D721Med (cell line): ENCODE results near the gene BCL2L11.

Experiments used
- DNase-seq: peaks from one replicate; pipeline ENCODE4 v3.0.0; 2011; ENCODE audit warnings: low spot score; ENCODE audit not compliant: insufficient read length
- FAIRE-seq: peaks from 2 replicates; lab custom pipeline; 2011; peaks lifted over from hg19 to GRCh38; lab: Jason Lieb, UNC
- TF ChIP-seq, protein P1 (sequence below): IDR thresholded peaks from 2 replicates; pipeline ENCODE4 v1.5.1; 2012; ENCODE audit warnings: mild to moderate bottlenecking, control low read depth; ENCODE audit not compliant: insufficient read depth; ENCODE audit errors: missing control alignments

BCL2L11 gene

DNA sequence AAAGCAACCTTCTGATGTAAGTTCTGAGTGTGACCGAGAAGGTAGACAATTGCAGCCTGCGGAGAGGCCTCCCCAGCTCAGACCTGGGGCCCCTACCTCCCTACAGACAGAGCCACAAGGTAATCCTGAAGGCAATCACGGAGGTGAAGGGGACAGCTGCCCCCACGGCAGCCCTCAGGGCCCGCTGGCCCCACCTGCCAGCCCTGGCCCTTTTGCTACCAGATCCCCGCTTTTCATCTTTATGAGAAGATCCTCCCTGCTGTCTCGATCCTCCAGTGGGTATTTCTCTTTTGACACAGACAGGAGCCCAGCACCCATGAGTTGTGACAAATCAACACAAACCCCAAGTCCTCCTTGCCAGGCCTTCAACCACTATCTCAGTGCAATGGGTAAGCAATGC is 3.0 kb downstream of the BCL2L11 start:
- FAIRE-seq (no peak), DNase-seq (no peak)
- TF ChIP-seq, protein P1, sequence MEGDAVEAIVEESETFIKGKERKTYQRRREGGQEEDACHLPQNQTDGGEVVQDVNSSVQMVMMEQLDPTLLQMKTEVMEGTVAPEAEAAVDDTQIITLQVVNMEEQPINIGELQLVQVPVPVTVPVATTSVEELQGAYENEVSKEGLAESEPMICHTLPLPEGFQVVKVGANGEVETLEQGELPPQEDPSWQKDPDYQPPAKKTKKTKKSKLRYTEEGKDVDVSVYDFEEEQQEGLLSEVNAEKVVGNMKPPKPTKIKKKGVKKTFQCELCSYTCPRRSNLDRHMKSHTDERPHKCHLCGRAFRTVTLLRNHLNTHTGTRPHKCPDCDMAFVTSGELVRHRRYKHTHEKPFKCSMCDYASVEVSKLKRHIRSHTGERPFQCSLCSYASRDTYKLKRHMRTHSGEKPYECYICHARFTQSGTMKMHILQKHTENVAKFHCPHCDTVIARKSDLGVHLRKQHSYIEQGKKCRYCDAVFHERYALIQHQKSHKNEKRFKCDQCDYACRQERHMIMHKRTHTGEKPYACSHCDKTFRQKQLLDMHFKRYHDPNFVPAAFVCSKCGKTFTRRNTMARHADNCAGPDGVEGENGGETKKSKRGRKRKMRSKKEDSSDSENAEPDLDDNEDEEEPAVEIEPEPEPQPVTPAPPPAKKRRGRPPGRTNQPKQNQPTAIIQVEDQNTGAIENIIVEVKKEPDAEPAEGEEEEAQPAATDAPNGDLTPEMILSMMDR = no peak

DNA sequence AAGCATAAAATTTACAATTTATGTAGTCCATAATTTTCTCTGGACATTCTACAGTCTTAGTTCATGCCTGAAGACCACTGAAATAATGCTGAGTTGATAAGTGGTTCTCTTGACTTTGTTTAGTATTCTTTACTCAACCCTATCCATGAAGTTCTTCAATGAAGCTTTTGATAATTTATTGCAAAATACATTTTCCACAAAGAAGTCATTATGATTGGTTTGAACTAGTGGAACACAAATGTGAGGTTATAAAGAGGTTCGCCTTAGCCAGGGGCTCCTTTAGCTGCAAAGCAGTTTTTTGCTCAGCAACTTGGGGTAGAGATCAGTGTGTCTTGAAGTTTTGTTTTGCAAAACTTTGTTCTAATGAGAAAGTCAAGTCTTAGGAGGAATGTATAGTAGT is 5.9 kb downstream of the BCL2L11 start:
- DNase-seq = no peak
- TF ChIP-seq, protein P1 = no peak
- FAIRE-seq = no peak

DNA sequence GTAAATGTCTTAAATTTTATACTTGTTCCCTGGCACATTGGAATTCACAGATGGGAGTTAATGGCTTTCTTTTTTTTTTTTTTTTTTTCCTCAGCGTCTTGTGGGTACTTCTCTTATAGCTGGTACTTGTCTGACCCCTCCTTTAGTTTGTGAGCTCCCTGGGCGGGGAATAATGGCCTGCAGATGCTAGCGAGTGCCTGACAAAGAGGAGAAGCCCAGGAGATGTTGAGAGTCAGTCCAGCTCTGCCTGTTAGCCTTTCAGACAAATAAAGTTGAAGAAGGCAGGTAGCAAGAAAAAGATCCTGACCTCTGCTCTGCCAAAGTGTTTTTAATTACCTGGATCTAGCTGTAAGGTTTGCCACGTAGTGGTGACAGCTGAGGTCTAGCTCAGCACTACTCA is 6.6 kb downstream of the BCL2L11 start:
- DNase-seq (no peak), FAIRE-seq (no peak)
- TF ChIP-seq, protein P1 = no peak

DNA sequence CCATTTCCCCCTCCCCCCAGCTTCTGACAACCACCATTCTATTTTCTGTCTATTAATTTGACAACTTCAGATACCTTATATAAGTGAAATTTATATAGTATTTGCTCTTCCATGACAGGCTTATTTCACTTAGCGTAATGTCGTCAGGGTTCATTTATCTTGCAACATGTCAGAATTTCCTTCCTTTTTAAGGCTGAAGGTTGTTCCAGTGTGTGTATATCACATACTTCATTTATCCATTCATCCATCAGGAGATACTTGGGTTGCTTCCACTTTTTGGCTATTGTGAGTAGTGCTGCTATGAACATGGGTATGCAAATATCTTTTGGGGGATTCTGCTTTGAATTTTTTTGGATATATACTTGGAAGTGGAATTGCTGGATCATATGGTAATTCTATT is 7.4 kb downstream of the BCL2L11 start:
- TF ChIP-seq, protein P1 = no peak
- no peak for FAIRE-seq
- DNase-seq = no peak

DNA sequence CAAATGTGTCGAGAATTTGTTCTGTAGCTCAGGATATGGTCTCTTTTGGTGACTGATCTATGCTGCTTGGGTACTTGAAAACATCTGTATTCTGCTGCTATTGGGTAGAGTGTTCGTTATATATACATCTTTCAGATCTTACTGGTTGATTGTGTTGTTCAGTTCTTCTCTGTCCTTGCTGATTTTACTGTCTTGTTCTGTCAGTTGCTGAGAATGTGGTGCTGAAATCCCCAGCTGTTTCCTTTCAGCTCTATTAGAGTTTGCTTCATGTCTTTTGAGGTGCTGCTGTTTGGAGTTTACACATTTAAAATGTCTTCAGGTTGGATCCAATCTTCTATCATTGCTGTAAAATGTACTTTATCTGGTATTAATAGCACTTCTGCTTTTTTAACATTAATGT is 12.9 kb downstream of the BCL2L11 start:
- DNase-seq (no peak), FAIRE-seq (no peak)
- TF ChIP-seq, protein P1 = no peak

DNA sequence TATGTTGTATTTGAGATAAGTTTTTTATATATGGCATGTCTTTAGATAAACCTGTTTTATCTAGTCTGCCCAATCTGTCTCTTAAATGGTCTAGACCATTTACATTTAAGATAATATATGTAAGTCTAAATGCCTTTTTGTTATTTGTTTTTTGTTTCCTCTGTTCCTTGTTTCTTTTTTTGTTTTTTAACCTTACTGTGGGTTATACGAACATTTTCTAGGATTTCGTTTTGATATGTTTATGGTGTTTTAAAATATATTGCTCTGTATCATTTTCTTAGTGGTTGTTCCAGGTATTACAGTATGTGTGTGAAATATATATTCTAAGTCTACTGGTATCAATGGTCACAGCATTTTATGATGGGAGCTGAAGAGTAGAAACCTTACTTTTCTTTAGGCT is 13.3 kb downstream of the BCL2L11 start:
- FAIRE-seq (no peak), DNase-seq (no peak)
- TF ChIP-seq, protein P1 = no peak

DNA sequence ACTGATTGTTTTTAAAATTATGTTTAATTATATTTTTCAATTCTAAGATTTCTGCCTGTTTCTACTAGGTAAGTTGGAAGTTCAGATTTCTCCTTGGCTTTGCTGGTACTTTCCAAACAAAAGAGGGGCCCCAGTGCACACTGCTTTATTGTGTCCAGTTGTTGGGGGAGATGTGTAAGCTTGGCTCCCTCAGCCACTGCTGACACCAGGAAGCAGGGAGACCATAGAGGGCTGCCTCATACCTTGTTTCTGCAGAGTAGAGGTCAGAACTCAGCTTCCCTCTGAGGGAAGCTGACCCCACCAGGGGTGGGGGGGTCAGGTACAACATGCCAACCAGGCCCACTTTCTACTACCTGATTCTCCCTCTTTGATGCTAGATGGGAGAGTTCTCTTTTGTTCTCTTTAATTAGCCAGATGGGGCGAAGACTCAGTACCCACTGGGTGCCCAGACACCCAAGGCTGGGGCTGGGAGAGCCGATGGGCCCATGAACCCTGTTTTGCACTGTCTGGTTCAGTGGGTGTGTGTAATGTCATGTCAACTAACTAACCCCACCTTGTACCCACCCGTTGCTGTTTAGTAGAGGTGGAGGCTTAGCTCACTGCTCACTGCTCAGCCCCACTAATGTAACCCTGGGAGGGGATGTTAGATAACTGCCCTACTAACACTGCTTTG is 14.7 kb downstream of the BCL2L11 start:
- DNase-seq (no peak), FAIRE-seq (no peak)
- TF ChIP-seq, protein P1 = no peak
